CD4-positive, alpha-beta T cell treated with Interleukin-15 for 4 hours (primary cell): Measurements from ENCODE around the gene PLA2G2F.

Experiments used
- DNase-seq: peaks from one replicate; pipeline ENCODE4 v3.0.0-alpha.2; 2020; ENCODE audit warnings: low spot score

The PLA2G2F gene

GRCh38 chr1:20191266-20191825, 52.2 kb downstream of the PLA2G2F start:
- no peak for DNase-seq

- DNase-seq: no peak
These were observed 53.2 kb downstream of the PLA2G2F start for GRCh38 chr1:20192364-20192763.

GRCh38 chr1:20192871-20193411, 53.8 kb downstream of the PLA2G2F start:
- no peak for DNase-seq

- DNase-seq: no peak
These were observed 55.1 kb downstream of the PLA2G2F start for GRCh38 chr1:20194224-20194623.

GRCh38 chr1:20194757-20195461, 55.8 kb downstream of the PLA2G2F start:
- DNase-seq: peak; percentile 70

- DNase-seq: no peak
These were observed 56.3 kb downstream of the PLA2G2F start for GRCh38 chr1:20195462-20195780.

GRCh38 chr1:20197329-20197791, 58.2 kb downstream of the PLA2G2F start:
- DNase-seq: no peak

- no peak for DNase-seq
These were observed 59.2 kb downstream of the PLA2G2F start for GRCh38 chr1:20198296-20198695.

- no peak for DNase-seq
These were observed 59.8 kb downstream of the PLA2G2F start for GRCh38 chr1:20198918-20199317.

- DNase-seq: no peak
These were observed 60.3 kb downstream of the PLA2G2F start for GRCh38 chr1:20199403-20199802.

- no peak for DNase-seq
These were observed 60.7 kb downstream of the PLA2G2F start for GRCh38 chr1:20199840-20200239.
